GM12874 (cell line): ENCODE results near the gene UBE2L6.

Experiments
- CTCF ChIP-seq: IDR thresholded peaks from 2 replicates; pipeline ENCODE4 v1.5.1; 2011; ENCODE audit warnings: low read depth, mild to moderate bottlenecking, control low read depth, low read length, moderate library complexity; ENCODE audit not compliant: insufficient read depth

The UBE2L6 gene

GRCh38 chr11:57567515-57568329 is at the start of gene UBE2L6:
Gene UBE2L6, minus strand, starts transcription at chr11:57567672. Its CDS starts 61 bp downstream, at chr11:57567611.
- TF ChIP-seq CTCF: peak; percentile 64

- no peak for TF ChIP-seq CTCF
These were observed 49.1 kb upstream of the UBE2L6 start for GRCh38 chr11:57616595-57616994.

GRCh38 chr11:57615308-57615707 is 47.8 kb upstream of the UBE2L6 start:
- no peak for TF ChIP-seq CTCF

- TF ChIP-seq CTCF: no peak
These were observed 46.8 kb upstream of the UBE2L6 start for GRCh38 chr11:57614234-57614772.

- no peak for TF ChIP-seq CTCF
These were observed 42.7 kb upstream of the UBE2L6 start for GRCh38 chr11:57610170-57610569.

GRCh38 chr11:57605028-57605420 is 37.6 kb upstream of the UBE2L6 start:
- TF ChIP-seq CTCF: no peak

GRCh38 chr11:57604296-57605027 is 37.0 kb upstream of the UBE2L6 start:
- no peak for TF ChIP-seq CTCF
